OCI-M1 (cell line): ENCODE results near the gene SF3B1.
"Not testable (repeated sequence)": the region's sequence is repeated elsewhere in the genome, so short reads cannot be mapped to it uniquely, and the experiment has no call there.

ENCODE experiments used
- DNase-seq: peaks from one replicate; lab custom pipeline; 2025; lab: John Stamatoyannopoulos, UW

SF3B1 gene, protein sequence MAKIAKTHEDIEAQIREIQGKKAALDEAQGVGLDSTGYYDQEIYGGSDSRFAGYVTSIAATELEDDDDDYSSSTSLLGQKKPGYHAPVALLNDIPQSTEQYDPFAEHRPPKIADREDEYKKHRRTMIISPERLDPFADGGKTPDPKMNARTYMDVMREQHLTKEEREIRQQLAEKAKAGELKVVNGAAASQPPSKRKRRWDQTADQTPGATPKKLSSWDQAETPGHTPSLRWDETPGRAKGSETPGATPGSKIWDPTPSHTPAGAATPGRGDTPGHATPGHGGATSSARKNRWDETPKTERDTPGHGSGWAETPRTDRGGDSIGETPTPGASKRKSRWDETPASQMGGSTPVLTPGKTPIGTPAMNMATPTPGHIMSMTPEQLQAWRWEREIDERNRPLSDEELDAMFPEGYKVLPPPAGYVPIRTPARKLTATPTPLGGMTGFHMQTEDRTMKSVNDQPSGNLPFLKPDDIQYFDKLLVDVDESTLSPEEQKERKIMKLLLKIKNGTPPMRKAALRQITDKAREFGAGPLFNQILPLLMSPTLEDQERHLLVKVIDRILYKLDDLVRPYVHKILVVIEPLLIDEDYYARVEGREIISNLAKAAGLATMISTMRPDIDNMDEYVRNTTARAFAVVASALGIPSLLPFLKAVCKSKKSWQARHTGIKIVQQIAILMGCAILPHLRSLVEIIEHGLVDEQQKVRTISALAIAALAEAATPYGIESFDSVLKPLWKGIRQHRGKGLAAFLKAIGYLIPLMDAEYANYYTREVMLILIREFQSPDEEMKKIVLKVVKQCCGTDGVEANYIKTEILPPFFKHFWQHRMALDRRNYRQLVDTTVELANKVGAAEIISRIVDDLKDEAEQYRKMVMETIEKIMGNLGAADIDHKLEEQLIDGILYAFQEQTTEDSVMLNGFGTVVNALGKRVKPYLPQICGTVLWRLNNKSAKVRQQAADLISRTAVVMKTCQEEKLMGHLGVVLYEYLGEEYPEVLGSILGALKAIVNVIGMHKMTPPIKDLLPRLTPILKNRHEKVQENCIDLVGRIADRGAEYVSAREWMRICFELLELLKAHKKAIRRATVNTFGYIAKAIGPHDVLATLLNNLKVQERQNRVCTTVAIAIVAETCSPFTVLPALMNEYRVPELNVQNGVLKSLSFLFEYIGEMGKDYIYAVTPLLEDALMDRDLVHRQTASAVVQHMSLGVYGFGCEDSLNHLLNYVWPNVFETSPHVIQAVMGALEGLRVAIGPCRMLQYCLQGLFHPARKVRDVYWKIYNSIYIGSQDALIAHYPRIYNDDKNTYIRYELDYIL

DNA sequence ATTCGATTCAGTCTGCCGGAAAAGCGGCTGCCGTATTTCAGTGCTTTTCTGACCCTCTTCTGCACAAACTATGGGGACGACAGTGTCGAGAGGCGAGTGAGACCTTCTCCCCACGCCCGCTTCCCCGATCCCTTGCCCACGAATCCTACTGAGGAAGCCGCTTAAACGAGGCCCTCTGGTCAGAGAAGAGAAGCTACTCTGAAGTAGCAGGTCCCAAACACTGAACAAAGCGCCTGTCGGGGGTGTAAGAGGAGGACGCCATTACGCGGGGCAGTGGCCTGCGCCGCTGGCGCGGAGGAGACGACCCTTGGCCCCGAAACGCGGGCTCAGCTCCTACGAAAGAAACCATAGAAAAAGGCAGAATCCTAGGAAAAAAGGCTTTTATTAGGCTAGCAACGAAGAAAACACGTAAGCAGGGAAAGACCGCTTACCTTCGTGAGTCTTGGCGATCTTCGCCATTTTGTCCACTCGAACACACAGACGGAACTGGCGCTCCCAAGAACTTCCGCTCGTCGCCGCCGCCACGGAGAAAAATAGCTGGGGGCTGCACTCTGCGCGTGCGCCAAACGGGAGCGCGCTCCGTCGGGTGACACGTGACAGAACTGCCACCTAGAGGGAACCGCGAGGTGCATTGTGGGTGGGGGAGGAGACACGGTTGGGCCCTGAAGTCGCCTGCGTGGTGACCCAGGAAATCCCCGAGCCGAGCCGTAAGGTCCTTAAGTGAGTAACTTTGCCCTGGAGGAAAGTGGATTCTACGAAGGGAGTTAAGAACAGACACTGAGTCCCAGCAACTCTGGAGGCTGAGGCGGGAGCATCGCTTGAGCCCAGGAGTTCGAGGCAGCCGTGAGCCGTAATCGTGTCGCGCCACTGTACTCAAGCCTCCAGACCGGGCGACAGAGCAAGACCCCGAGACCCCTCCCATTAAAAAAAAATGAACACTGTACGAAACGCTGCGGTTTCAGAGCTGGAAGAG is at the start of gene SF3B1:
TSS of gene SF3B1 (minus strand) at position 488 of the 973 bp plus-strand sequence. CDS start at position 459, 29 bp downstream.
- peak; percentile 99 for DNase-seq

DNA sequence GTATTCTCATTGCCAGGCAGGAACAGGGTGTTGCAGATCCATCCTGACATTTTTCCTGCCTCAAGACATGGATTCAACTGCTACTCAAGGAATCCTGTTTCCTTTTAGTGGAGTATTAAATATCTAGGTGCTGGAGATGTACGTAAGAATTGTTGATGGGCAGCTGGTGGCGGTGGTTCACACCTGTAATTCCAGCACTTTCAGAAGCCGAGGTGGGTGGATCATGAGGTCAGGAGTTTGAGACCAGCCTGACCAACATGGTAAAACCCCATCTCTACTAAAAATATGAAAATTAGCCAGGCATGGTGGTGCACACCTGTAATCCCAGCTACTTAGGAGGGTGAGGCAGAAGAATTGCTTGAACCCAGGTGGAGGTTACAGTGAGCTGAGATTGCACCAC is 49.4 kb upstream of the SF3B1 start:
- DNase-seq: not testable (repeated sequence)

DNA sequence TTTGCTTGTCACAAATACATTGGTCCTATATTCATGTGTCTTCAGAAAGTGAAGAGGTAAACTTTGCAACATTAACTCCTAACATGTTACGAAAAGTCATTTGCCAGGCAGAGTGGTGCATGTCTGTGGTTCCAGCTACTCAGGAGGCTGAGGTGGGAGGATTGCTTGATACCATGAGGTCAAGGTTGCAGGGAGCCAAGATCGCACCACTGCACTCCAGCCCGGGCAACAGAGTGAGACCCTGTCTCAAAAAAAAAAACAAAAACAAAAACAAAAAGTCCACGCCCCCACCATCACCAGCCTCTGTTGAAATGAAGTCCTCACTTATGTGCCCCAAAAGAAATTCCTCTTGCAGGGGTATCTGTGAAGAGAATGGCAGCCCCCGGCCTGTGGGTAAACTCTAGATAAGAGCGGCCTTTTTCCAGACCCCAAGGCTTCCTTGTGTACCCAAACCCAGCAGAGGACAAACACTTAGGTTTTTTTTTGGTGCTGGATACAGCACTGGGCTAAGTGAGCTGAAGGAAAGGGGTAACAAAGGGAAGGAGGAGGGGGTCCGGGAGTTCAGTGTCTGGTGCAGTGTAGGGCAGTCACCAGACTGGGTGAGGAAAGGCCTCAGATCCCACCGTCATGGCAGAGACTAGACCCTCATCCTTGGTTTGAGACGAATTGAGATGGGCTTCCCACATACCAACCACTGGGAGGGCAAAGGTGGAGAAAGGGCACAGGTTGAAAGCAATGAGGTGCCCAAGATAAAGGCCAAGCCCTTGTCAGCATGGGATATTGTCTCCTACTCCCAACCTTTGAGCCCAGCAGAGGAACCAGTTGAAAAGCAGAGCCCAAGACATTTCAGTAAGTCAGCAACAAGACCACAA is 45.6 kb upstream of the SF3B1 start:
- no peak for DNase-seq

DNA sequence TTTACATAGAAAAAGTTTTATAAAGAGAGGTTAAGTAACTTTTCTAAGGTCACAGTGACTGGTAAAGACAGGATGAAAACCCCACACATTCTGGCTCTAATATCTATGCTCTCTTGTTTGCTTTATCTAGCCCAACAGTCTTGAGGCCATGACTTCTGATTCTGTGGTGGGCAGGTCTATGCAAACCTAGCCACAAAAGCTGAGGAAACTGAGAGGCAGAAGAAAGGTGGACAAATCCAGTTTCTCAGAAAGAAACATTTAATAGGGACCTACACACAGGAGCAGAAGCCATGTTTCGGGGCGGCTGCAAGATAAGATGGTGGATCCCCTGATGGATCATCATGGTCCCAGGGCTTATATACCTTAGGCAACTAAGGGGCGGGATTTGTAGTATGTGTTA is 43.0 kb upstream of the SF3B1 start:
- peak; percentile 83 for DNase-seq

DNA sequence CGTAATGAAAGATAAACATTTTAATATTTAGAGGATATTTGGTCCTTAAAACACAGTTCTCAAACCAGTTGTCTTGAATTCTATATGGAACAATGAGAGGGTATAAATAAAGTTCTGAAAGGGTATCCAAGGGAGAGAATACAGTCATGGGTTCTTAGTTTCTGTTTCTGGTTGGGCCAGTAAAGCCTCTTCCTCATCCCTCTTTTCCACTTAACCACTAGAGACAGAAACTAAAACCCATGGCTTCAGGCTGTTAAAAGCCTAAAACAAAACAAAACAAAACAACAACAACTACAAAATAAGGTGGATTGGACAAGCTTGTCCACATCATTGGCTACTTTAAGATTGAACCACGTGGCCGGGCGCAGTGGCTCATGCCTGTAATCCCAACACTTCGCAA is 37.3 kb upstream of the SF3B1 start:
- DNase-seq: no peak

DNA sequence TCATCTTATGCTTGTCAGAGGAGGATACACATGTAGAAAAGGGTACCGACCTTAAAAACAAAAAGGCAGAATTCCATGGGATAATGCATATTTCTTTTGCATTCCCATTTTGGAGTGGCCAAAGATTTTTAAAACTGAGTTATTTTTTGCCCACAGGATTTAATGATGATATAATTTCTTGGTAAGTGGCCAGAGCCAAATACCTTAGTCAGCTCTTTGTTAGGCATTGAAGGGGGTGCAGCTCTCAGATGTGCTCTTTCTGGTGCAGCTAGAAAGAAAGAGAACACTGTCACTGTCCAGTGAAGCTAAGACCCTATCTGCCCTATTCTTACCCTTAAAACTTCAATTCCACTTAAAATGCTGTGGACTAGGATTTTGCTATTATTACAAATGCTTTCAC is 29.3 kb upstream of the SF3B1 start:
- no peak for DNase-seq

GRCh38 chr2:197461057-197461456 is 26.2 kb upstream of the SF3B1 start:
- DNase-seq: no peak

GRCh38 chr2:197460649-197461048 is 25.8 kb upstream of the SF3B1 start:
- DNase-seq: no peak

DNA sequence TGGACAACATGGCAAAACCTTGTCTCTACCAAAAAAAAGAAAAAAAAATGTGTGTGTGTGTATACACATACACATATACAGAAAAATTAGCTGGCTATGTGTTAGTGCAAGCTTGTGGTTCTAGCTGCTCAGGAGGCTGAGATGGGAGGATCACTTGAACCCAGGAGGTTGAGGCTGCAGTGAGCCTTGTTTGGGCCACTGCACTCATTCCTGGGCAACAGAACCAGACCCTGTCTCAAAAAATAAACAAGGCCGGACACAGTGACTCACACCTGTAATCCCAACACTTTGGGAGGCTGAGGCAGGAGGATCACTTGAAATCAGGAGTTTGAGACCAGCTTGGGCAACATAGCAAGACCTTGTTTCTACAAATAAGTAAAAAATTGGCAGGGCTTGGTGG is 20.6 kb upstream of the SF3B1 start:
- no peak for DNase-seq

- DNase-seq: no peak
Measured at GRCh38 chr2:197454923-197455322, 20.1 kb upstream of the SF3B1 start.

DNA sequence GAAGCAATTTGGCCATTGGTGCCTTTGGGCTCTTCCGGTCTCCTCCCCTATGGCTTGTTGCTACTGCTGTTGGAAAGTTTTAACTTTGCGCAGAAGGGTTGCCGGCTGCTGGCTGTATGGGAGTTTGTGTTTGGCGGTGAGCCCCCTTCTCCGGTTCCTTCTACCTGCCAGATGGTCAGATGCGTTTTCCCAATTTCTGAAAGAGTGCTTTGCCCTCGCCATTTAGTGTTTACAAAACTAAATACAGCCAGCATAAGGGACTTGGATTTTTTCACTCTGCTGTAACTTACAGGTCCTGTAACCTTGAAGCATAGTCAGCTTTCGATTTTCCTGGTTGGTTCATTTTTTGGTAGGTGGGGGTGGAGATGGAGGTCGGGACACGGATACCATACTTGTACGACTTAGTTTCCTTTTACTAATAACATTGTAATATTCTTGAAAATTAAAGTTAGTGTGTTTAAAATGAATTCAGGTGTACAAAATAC is 19.1 kb upstream of the SF3B1 start:
- no peak for DNase-seq

DNA sequence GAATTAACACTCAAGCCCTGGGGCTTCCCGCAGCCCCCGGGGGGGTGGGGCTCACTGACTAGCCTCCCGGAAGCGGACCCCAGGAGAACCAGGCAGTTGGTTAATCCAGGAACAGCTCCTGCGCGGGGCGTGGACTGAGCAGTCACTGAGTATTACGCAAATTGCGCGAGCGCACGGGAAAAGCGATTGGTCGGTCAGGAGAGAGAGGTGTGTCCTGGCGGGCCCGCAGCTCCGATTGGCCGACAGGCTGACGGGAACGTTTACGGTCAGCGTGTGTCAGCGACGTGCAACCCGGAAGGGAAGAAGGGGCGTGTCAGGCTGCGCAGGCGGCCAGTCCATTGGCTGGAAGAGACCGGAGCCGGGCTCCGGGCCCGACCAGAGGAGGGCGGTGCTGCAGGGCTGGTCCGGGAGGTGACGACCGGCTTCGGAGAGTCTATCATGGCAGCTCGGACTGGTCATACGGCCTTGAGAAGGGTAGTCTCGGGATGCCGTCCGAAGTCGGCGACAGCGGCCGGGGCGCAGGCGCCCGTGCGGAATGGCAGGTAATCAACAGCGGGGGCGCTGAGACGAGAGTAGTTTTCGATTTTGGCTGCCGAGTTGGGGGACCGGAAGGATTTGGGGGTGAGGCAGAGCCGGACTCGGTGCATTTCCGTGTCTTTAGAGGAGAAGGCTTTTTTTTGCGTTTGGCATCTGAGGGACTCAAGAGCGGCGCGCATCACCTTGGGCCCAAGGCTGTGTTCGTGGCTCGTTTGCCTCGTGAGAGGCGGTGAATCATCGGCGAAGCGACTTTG is 18.5 kb upstream of the SF3B1 start, which contains the start of gene COQ10B:
TSS of gene COQ10B (plus strand) at position 430 of the 791 bp plus-strand sequence. CDS start at position 439, 9 bp downstream.
- DNase-seq: peak; percentile 99

DNA sequence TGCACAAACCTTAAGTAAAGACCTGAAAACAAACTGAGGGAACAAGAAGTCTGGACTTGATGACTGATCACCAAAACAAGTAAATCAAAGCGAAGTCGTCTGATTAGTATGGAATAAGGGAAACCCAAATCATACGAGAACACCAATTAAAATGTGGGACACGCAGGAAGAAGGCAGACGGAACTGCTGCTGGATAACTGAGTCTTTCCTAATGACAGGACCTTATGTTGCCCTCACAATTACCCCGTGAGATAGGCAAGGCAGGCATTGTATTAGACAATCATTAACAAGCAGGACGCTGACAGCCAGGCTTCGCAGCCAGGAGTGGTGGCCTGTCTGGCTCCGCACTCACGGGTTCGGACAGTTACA is 17.9 kb upstream of the SF3B1 start:
- no peak for DNase-seq

DNA sequence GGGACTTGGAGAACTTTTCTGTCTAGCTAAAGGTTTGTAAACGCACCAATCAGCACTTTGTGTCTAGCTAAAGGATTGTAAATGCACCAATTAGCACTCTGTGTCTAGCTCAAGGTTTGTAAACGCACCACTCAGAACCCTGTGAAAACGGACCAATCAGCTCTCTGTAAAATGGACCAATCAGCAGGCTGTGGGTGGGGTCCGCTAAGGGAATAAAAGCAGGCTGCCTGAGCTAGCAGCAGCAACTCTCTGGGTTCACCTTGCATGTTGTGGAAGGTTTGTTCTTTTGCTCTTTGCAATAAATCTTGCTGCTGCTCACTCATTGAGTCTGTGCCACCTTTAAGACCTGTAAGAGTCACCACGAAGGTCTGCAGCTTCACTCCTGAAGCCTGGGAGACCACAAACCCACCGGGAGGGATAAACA is 16.1 kb upstream of the SF3B1 start:
- DNase-seq: not testable (repeated sequence)

DNA sequence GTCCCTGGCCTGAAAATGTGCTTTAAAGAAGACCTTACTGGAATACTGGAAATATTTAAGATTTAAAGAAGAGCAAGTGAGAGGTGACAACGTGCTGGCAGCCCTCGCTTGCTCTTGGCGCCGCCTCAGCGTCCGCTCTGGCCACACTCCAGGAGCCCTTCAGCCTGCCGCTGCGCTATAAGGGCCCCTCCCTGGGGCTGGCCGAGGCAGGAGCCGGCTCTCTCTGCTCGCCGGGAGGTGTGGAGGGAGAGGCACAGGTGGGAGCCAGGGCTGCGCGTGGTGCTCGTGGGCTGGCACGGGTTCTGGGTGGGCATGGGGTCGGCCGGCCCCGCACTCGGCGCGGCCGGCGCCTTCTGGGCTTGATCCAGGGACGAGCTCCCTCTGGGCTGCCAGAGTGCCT is 15.6 kb upstream of the SF3B1 start:
- no peak for DNase-seq

GRCh38 chr2:197446844-197447243 is 12.0 kb upstream of the SF3B1 start:
- no peak for DNase-seq

DNA sequence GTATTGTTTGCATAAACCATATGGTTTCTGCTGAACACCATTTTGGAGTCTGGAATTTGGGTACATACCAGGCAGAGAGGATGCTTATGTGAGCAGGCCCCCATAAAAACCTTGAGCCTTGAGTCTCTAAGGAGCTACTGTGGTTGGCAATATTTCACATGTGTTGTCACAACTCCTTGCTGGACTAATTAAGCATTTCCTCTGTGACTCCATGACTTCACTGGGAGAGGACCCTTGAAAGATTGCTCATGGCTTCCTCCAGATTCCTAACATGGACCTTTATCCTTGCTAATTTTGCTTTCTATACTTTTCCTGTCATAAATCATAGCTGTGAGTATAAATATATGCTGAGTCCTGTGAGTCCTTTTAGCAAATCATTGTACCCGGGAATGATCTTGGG is 10.9 kb upstream of the SF3B1 start:
- DNase-seq: no peak

- no peak for DNase-seq
Measured at GRCh38 chr2:197442857-197443256, 8.0 kb upstream of the SF3B1 start.

DNA sequence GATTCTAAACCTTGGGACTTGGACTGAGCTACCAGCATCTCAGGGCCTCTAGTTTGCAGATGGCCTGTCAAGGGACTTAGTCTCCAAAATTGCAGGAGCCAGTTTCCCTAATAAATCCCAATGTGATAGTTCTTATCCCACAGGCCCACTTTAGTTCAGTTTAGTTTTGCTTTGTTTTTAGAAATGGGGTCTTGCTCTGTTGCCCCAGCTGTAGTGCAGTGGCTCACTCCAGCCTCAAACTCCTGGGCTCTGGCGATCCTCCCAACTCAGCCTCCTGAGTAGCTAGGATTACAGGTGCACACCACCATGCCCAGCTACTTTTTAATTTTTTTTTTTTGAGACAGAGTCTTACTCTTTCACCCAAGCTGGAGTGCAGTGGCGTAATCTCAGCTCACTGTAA is 2.6 kb upstream of the SF3B1 start:
- DNase-seq: no peak
